Bronchial epithelial cell (primary cell): ENCODE data around the gene NEDD4L. TPM values are rescaled to one million over a fixed set of nuclear protein-coding genes. Genes with fewer than 3 reads are reported as not detected.
A peak's percentile ranks its signal among the peaks of the same experiment; 100 is the strongest.

Source experiments
- DNase-seq: peaks from one replicate; pipeline ENCODE4 v3.0.0-alpha.2; 2010; ENCODE audit warnings: low read depth
- FAIRE-seq: peaks from 2 replicates; lab custom pipeline; 2011; peaks lifted over from hg19 to GRCh38; lab: Jason Lieb, UNC
- H3K27me3 ChIP-seq: 2 replicates; pipeline ENCODE4 v1.5.1; 2011; ENCODE audit warnings: low read length; ENCODE audit not compliant: control insufficient read depth, insufficient read depth
- H3K36me3 ChIP-seq: 2 replicates; pipeline ENCODE4 v1.5.1; 2011; ENCODE audit warnings: low read length; ENCODE audit not compliant: control insufficient read depth, insufficient read depth
- H3K4me3 ChIP-seq: 2 replicates; pipeline ENCODE4 v1.5.1; 2011; ENCODE audit warnings: mild to moderate bottlenecking, low read depth, low read length, control low read depth
- CTCF ChIP-seq: IDR thresholded peaks from 2 replicates; pipeline ENCODE4 v1.5.1; 2011; ENCODE audit warnings: mild to moderate bottlenecking, moderate library complexity, low read length, control low read depth, inconsistent platforms; ENCODE audit not compliant: insufficient read depth, severe bottlenecking
- total RNA-seq: library from RNA; depleted of rRNA; stranded (reverse); fragments of >200 nt; gene quantifications from 2 replicates; pipeline ENCODE4 v1.2.1, GENCODE V29; 2014

Gene NEDD4L
- total RNA-seq, 1 donor from 2014 or later: 11.3 TPM

DNA sequence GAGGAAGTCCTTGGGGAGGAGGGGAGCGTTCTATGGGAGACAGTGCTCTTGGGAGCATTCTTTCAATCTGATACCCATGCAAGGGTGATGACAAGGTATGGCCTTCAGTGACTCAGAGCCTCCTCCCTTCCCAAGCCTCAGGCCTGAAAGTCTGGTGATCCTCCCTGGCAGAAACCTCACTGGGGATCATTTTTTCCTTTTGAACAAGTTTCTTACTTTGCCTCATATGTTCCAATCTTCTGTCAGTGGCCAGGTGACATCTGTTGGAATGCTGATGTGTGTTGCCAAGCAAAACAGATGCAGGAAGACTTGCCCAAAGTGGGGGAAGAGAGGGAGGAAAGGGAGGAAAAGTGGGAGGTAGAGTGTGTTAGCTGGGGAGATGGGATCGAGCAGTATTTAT is 224.8 kb downstream of the NEDD4L start:
- Histone ChIP-seq H3K36me3 (peaks cover 2% of the 10 kb centered on the region), H3K4me3 (no peak overlapping the region), H3K27me3 (no peaks in the 10 kb centered on the region)
- DNase-seq (peak; percentile 95), FAIRE-seq (peak; percentile 98)
- TF ChIP-seq CTCF: no peak

DNA sequence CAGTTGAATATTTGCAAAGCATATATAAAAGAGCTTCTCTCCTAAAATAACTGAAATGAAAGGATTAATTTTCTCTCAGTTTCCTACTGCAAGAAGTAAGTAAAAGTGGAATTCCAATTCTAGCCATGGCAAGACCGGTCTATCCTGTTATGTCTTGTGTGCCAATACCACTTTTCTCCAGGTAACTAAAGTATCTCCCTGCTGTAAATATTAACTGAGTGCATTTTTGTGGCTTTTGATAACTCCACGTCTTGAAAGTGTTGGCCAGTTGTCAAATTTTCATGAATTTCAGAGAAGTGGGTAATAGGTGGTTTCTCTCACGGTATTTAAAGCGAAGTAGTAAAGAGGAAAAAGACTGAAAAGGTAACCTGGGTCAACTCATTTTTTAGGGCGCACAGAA is 225.9 kb downstream of the NEDD4L start:
- no peak for TF ChIP-seq CTCF
- no peak overlapping the region for H3K4me3 ChIP-seq
- peak; percentile 96 for DNase-seq
- no peak for FAIRE-seq
- H3K36me3 ChIP-seq: peaks cover 3% of the 10 kb centered on the region
- no peaks in the 10 kb centered on the region for H3K27me3 ChIP-seq

DNA sequence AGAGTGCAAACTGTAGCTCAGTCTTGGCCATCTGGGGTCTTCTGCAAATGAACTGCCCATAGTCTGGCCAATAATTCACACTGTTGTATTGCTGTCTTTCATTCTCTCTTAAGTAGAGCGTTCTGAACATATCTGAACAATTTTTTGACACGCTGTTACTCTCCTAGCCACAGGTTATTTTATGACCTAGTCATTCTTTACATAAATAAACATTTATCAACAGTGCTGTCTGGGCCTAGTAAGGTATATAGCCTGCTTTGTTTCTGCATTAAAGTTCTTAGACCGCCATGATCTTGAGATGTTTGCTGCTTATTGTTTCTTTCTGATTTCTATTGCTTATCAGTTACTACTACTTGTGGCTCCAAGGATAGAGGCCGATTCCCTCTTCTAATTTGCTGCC is 226.4 kb downstream of the NEDD4L start:
- FAIRE-seq (no peak), DNase-seq (no peak)
- peaks cover 3% of the 10 kb centered on the region for H3K36me3 ChIP-seq
- no peak for TF ChIP-seq CTCF
- H3K27me3 ChIP-seq: no peaks in the 10 kb centered on the region
- H3K4me3 ChIP-seq: no peak overlapping the region

DNA sequence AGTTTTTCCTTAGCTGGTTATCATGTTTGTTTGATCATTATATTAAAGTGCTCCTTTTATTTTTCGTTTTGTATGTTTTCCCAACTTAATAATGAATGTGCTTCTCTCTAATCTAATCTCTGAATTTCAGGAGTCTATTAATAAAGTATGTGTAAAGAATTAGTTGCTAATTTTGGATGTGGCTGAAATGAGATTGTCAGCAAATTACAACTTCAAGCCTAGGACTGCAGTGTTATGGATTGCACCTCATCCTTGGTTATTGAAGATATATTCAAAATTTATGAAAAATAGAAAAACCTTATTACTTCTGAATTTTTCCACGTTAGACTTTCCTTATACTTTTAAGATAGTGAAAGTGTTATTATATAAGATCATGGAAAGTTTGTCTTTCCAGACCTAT is 227.7 kb downstream of the NEDD4L start:
- FAIRE-seq (no peak), DNase-seq (no peak)
- no peak for TF ChIP-seq CTCF
- no peaks in the 10 kb centered on the region for H3K27me3 ChIP-seq
- H3K36me3 ChIP-seq: peaks cover 3% of the 10 kb centered on the region
- H3K4me3 ChIP-seq: no peak overlapping the region

DNA sequence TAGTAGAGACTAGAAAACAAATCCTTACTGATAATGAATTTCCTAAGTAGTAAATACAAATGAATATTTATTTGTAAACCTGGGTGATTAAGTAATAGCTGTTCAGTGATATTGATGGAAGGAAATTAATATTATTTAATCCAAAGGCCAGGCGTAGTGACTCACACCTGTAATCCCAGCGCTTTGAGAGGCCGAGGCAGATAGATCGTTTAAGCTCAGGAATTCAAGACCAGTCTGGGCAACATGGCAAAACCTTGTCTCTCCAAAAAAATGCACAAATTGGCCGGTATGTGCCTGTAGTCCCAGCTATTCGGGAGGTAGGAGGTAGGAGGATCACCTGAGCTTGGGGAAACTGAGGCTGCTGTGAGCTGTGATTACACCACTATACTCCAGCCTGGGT is 228.2 kb downstream of the NEDD4L start:
- DNase-seq (peak; percentile 62), FAIRE-seq (no peak)
- TF ChIP-seq CTCF: no peak
- Histone ChIP-seq H3K4me3 (no peak overlapping the region), H3K36me3 (peaks cover 3% of the 10 kb centered on the region), H3K27me3 (no peaks in the 10 kb centered on the region)

DNA sequence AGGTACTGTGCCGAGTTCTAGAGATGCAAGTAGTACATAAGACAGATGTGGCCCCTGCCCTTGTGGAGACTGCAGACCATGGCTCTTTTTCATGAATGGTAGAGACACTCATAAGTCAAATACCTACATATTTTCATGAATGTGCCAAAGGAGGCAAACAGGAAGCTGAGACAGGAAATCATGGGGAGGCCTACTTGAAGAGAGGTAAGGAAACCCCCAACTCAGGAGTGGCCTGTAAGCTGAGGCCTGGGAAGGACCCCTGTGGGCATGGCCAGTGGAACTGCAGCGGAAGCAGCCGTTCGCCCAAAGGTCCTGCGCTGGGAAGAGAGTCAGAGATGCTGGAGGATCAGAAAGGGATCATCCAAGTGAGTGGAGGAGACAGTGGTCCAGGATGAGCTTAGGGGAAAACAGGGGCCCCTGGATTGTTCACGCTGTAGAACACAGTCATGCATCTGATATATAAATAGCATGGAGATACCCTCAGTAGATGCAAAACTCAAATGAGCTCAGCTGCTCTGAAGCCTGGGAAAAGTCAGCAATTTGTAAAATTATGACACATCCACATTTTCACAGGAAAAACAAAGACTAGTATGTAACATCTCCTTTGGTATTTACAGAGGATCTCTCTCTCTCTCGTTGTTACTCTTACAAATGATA is 228.9 kb downstream of the NEDD4L start:
- DNase-seq (no peak), FAIRE-seq (no peak)
- peaks cover 3% of the 10 kb centered on the region for H3K36me3 ChIP-seq
- no peaks in the 10 kb centered on the region for H3K27me3 ChIP-seq
- TF ChIP-seq CTCF: no peak
- no peak overlapping the region for H3K4me3 ChIP-seq
